NB4 (cell line): ENCODE data around the gene RNF212.

Experiments used
- POLR2A ChIP-seq: IDR thresholded peaks from 2 replicates; pipeline ENCODE4 v1.6.1; 2011; ENCODE audit warnings: mild to moderate bottlenecking; ENCODE audit not compliant: insufficient read length; ENCODE audit errors: extremely low read depth
- TF ChIP-seq, protein P1 (sequence below): IDR thresholded peaks from one replicate; pipeline ENCODE4 v1.5.1; 2012; ENCODE audit warnings: low read depth, low read length
- TF ChIP-seq, protein P2 (sequence below): IDR thresholded peaks from 2 replicates; pipeline ENCODE4 v1.6.1; 2011; ENCODE audit warnings: low read depth, low read length

DNA sequence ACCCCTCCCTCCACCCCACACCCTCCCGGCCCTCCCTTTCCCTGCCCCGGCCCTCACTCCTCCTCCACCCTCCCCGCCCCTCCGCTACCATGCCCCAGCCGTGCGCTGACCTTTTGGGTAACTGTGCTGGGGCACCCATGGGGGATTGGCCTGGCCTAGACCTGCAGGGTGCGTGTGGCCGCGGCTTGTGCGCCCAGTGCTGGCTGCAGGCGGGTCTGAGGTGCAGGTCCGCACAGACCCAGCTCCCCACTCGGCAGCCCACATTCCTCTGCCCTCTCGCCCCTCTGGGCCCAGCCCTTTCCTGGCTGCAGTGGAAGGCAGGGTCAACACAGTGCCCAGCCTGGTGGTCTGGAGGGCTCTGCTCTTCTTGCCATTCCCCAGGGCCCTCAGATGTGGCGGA is 77.3 kb downstream of the RNF212 start:
- TF ChIP-seq, protein P1, sequence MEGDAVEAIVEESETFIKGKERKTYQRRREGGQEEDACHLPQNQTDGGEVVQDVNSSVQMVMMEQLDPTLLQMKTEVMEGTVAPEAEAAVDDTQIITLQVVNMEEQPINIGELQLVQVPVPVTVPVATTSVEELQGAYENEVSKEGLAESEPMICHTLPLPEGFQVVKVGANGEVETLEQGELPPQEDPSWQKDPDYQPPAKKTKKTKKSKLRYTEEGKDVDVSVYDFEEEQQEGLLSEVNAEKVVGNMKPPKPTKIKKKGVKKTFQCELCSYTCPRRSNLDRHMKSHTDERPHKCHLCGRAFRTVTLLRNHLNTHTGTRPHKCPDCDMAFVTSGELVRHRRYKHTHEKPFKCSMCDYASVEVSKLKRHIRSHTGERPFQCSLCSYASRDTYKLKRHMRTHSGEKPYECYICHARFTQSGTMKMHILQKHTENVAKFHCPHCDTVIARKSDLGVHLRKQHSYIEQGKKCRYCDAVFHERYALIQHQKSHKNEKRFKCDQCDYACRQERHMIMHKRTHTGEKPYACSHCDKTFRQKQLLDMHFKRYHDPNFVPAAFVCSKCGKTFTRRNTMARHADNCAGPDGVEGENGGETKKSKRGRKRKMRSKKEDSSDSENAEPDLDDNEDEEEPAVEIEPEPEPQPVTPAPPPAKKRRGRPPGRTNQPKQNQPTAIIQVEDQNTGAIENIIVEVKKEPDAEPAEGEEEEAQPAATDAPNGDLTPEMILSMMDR, result no peak
- no peak for TF ChIP-seq POLR2A
- TF ChIP-seq, protein P2, sequence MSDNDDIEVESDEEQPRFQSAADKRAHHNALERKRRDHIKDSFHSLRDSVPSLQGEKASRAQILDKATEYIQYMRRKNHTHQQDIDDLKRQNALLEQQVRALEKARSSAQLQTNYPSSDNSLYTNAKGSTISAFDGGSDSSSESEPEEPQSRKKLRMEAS, result no peak
